ENCODE results near the gene DDX17. TPM values are rescaled to one million over a fixed set of nuclear protein-coding genes. Genes with fewer than 3 reads are reported as not detected.

Gene DDX17
- total and polyA plus RNA-seq, 2 of the 4 experiments (the other 2 are of a cell fraction): 240 to 371 TPM

GRCh38 chr22:38437416-38437815 lies 68.7 kb downstream of the DDX17 start:
- H3K4me3 ChIP-seq (ENCODE audit: insufficient read depth, low read depth, low read length): no peak overlapping the region
- H2BK120ac ChIP-seq (ENCODE audit: low read depth, low read length): no peak overlapping the region
- peaks cover 42% of the 10 kb centered on the region for H3K27me3 ChIP-seq (ENCODE audit: control insufficient read depth, insufficient read depth, low read length)
- H4K91ac ChIP-seq (ENCODE audit: insufficient read depth, low read depth, low read length): no peak overlapping the region
- no peak overlapping the region for H3K4me2 ChIP-seq (ENCODE audit: low read depth, low read length)
- no TSS peak for BruUV-seq (replicated peaks)
- no peak overlapping the region for H3K14ac ChIP-seq (replicated peaks; ENCODE audit: low read depth, low read length)
- H3K27ac ChIP-seq (ENCODE audit: insufficient read depth, low read length): no peak overlapping the region
- no peaks in the 10 kb centered on the region for H3K4me1 ChIP-seq (ENCODE audit: control insufficient read depth, insufficient read depth, low read length)
- no peak overlapping the region for H3K9ac ChIP-seq (ENCODE audit: low read depth, low read length)
- H2BK20ac ChIP-seq (ENCODE audit: low read depth, low read length): no peak overlapping the region
- no peaks in the 10 kb centered on the region for H3K9me3 ChIP-seq (ENCODE audit: control insufficient read depth, insufficient read depth, low read length)
- no peak overlapping the region for H3K4ac ChIP-seq (ENCODE audit: low read depth, low read length)
- H4K8ac ChIP-seq (ENCODE audit: low read depth in 2 of 2, low read length in 2 of 2): no peak overlapping the region
- ChIA-PET CTCF (no interaction called here), POLR2A (ENCODE audit: unreplicated experiment) (no interaction called here)
- 84% methylated on average over 4 of the region's 9 CpGs; no CpG with 5 or more reads in 1 of the 2 experiments for WGBS, 2 experiments (ENCODE audit: extremely low coverage in 2 of 2, insufficient read length in 1 of 2)
- no peaks in the 10 kb centered on the region for H3K36me3 ChIP-seq (ENCODE audit: control insufficient read depth, insufficient read depth, low read length)
- no peak overlapping the region for H3K18ac ChIP-seq (ENCODE audit: low read depth, low read length)
- H2BK15ac ChIP-seq (ENCODE audit: low read depth, low read length): no peak overlapping the region
- no peak overlapping the region for H4K5ac ChIP-seq (ENCODE audit: low read depth, low read length)
- H2BK5ac ChIP-seq (ENCODE audit: low read depth, low read length, poor library complexity, severe bottlenecking): no peak overlapping the region
- H3K56ac ChIP-seq (ENCODE audit: extremely low read depth, insufficient read depth, low read length): no peak overlapping the region
- DNase-seq (no peak), ATAC-seq (ENCODE audit: low read depth) (no peak)
- H2AFZ ChIP-seq (replicated peaks; ENCODE audit: low read length, poor library complexity): no peak overlapping the region
- H3K9me1 ChIP-seq (ENCODE audit: insufficient read depth, low read length): no peaks in the 10 kb centered on the region
- intact Hi-C loops (cut with micrococcal nuclease) (no loop called here), in situ Hi-C loops (cut with MboI; ENCODE audit: low sequenced_read_pairs) (no loop called here), dilution Hi-C loops (cut with HindIII; ENCODE audit: low sequenced_read_pairs, unreplicated experiment) (no loop called here)
- no peaks in the 10 kb centered on the region for H3K79me1 ChIP-seq (ENCODE audit: low read depth in 1 of 2, low read length in 2 of 2)
- no peak overlapping the region for H2AK5ac ChIP-seq (ENCODE audit: low read depth, low read length)
- H2AK9ac ChIP-seq (replicated peaks; ENCODE audit: low read depth, low read length, poor library complexity): no peak overlapping the region
- peaks cover 4% of the 10 kb centered on the region; the same call in 1 of the 2 replicates for H4K20me1 ChIP-seq (ENCODE audit: insufficient read depth, low read length)
- TF ChIP-seq MAFK (IDR thresholded peaks at IDR 0.05; ENCODE audit: low read depth, low read length): no peak
- TF ChIP-seq CHD1 (IDR thresholded peaks at IDR 0.05; ENCODE audit: low read depth, low read length): no peak
- no peak for TF ChIP-seq FOS (IDR thresholded peaks at IDR 0.05; ENCODE audit: low read depth, low read length)
- TF ChIP-seq NFE2L2 (IDR thresholded peaks at IDR 0.05; ENCODE audit: low read depth, low read length): no peak
- no peak for TF ChIP-seq MAZ (IDR thresholded peaks at IDR 0.05; ENCODE audit: borderline replicate concordance, low read depth, low read length)
- H3K23ac ChIP-seq (ENCODE audit: low read depth, low read length): no peak overlapping the region
